HK-2 (cell line): ENCODE data around the gene RAPGEF5.
"Not testable (repeated sequence)": the region's sequence is repeated elsewhere in the genome, so short reads cannot be mapped to it uniquely, and the experiment has no call there.

Experiments
- DNase-seq: peaks from one replicate; pipeline ENCODE4 v3.0.0-alpha.2; 2018; ENCODE audit not compliant: unreplicated experiment

RAPGEF5 gene

GRCh38 chr7:22082886-22083703 is 273.9 kb downstream of the RAPGEF5 start:
- peak; percentile 90 for DNase-seq

- DNase-seq: no peak
These were observed 274.4 kb downstream of the RAPGEF5 start for GRCh38 chr7:22082553-22082885.

GRCh38 chr7:22080219-22080618 is 276.7 kb downstream of the RAPGEF5 start:
- DNase-seq: not testable (repeated sequence)

- DNase-seq: not testable (repeated sequence)
These were observed 278.1 kb downstream of the RAPGEF5 start for GRCh38 chr7:22078872-22079271.

- DNase-seq: no peak
These were observed 281.4 kb downstream of the RAPGEF5 start for GRCh38 chr7:22075561-22075960.

GRCh38 chr7:22074897-22075296 is 282.1 kb downstream of the RAPGEF5 start:
- DNase-seq: no peak
